ENCODE data around the gene CYP39A1.

The CYP39A1 gene

GRCh38 chr6:46583721-46584120, 68.9 kb downstream of the CYP39A1 start:
- no peak for DNase-seq

DNA sequence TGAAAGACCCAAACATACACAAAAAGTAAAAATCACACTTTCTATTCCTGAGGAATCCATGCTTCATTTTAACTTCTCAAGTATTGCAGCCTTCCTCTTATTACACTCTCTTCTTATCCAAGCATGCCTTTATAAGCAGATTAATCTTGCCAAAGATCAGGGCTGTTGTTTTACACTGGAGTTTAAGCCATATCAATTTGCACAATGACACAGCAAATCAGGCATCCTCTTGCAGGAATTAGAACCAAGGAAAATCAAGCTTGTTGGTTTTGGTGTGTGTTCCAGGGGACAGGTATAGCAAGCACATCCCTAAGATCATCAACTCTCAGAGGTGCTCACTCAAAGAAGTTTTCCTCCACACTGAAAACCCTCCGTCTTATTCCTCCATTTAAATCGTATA, 69.5 kb downstream of the CYP39A1 start:
- DNase-seq = no peak

DNA sequence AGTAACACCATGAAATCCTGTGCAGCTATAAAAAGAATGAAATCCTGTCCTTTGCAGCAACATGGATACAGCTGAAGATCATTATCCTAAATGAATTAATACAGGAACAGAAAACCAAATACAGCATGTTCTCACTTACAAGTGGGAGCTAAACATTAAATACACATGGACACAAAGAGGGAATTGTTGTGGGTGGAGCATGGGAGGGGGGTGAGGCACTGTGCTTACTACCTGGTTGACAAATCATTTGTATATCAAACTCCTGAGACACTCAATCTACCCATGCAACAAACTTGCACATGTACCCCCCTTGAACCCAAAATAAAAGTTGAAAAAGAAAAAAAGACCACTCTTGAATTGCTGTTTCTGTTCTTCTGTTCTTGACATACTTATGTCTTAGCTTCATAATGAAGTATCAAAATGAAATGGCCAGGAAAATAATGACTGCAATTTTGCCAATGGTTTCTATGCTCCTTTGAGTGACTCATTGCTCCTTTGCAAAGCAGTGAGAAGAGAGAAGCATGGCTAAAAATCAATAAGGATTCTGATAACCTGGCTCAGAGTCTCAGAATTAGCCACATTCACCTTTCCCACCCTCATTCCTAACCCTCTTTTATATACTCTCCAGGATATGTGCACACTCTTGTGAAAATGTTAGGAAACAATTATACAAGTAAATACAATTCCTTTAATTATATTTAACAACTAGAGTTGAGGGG, 71.0 kb downstream of the CYP39A1 start:
- no peak for DNase-seq

GRCh38 chr6:46575530-46575929, 77.1 kb downstream of the CYP39A1 start:
- DNase-seq = no peak

GRCh38 chr6:46573140-46573539, 79.5 kb downstream of the CYP39A1 start:
- no peak for DNase-seq

DNA sequence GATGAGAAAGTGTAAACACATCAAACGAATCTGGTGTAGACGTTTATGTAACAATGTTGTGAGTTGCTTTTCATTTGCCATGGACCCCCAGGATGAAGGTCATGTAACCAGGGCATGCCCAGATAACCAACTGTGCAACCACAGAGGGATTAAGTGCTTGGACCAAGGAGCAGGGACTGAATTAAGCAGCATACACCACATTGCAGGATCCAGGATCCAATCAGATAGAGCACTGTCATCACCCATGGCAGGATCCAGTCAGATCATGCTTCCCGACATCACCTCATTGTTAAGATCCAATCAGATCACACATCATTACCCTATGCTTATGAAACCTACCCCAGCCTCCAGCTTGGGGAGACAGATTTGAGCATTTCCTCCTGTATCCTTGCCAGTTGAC, 87.1 kb downstream of the CYP39A1 start:
- no peak for DNase-seq

- no peak for DNase-seq
Observed at GRCh38 chr6:46563924-46564323, 88.7 kb downstream of the CYP39A1 start.

DNA sequence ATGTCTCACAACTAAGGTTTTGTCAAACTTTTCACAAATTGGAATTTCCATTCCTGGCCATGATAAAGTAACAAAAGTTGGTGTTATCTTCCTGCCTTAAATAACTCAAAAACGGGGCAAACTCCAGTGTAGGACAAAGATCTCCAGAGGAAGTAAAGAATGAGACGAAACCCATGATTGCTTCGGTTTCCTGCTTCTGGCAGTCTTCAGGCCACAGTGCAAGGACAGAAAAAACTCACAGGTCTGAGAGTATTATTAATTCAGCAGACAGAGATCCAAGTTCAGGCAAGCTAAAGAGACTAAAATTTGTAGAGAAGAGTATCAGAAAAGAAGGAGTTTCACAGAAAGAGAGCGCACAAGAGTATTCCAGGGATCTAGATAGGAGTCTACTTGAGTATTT, 96.6 kb downstream of the CYP39A1 start:
- no peak for DNase-seq

DNA sequence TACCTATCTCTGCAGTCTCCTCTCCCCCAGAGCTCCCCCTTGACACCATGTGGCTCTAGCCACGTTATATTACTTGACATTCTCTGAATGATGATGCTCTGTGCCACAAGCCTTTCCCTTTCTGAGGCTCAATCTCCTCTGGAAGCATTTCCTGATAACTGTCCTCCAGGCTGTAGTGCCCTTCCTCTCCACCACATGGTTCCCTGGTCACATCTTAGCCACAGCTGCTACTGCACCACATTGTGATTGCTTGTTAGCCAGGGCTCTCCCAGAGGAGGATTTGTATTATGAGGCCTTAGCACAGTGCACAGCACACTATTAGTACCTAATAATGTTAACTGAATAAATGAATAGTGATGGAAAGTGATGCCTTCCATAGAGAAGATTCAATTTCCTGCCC, 97.5 kb downstream of the CYP39A1 start:
- DNase-seq = no peak

GRCh38 chr6:46549155-46549554, 103.5 kb downstream of the CYP39A1 start:
- DNase-seq = no peak

- DNase-seq = no peak
Observed at GRCh38 chr6:46541556-46541955, 111.1 kb downstream of the CYP39A1 start.

DNA sequence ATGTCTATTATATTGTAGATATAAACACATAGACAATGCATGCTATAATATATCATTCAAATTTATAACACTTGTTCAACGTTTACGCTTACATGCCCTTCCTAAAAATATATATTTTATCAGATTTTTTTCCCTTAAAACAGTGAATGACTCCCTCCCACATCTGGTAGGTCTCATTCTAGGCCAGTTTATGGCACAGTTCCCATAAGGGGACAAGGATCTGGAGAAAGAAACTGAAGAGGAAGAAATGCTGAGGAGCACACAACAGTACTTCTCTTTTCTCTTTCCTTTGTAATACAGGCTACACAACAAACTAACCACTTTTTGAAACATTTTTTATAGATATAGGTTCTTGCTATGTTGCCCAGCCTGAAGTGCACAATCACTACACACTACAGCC, 112.8 kb downstream of the CYP39A1 start:
- DNase-seq = no peak

DNA sequence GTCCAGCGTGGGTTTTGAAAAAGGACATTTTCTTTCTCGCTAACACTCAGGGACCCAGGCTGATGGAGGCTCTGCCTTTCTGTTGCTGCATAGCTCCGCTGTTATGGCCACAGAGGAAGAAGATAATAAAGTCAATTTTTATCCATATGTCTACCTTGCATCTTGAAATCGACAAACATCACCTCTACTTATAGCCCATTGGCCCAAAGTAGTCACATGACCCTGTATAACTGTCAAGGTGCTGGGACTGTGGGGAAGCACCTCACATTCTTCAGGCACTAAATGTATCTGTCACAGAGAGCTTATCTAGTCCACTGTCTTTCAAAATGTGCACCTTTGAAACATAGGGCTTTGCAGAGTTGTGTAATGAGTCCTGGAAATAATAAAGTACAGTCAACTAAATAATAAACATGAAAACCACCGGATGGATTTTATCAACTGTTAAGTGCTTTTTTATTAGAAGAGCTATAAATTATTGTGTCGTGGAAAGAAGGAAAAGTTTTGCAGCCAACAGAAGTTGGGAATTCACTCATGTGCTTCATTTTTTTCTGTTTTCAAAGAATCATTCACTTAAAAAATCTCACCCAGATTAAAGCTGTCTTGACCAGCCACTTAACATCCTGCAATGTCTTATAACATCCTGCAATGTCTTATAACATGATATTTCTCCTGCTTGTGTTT, 113.7 kb downstream of the CYP39A1 start:
- DNase-seq = no peak

GRCh38 chr6:46530896-46531295, 121.7 kb downstream of the CYP39A1 start:
- no peak for DNase-seq

DNA sequence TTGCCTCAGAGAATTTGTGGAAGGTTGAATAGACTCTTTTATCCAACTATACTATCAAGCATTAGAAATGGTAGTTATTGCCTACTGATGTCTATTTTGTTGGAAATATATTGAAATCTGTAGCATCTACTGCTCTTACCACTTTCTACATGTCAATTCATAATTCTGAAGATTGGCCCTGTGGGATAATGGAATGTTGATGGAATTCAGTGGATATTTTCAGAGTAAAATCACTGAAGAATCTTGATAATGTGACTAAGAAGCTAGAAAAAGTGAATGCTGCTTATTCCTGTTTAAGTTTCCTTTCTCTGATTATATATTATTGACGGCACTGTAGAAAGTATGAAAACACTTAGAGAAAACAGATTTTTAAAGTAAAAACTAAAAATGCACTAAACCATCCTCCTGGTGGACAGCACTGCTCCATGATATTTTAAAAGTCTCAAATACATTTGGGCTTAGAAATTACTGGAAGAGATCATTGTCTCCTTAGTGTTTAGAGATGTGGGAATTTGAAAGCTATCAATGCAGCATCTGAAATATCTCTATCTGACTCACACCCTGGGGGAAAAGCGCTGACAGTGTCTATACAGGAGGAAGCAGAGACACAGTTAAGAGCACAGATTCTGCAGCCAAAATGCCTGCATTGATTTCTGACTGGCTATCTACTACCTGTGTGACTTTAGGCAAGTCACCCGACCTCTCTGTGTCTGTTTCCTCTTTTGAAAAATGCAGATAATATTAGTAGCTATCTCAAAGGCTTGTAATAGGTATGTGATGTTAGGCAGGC, 123.5 kb downstream of the CYP39A1 start:
- no peak for DNase-seq

DNA sequence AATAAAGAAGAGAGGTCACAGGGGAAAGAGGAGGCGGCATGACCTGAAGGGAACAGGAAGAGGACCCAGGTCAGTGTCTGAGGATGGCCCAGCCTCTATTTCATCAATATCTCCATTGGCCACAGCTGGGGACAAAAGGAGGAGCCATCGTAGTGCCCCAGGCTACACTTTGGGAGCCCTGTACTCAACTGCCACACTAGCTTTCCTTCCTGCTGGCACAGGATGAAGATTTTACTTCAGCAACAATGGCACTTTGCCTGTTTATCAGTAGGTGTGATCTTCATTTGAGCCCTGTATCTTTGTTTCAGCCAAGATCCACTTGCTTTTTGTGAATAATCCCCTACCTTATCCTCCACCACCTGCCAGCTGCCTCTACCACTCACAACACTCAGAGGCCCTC, 126.0 kb downstream of the CYP39A1 start:
- no peak for DNase-seq

GRCh38 chr6:46525583-46525982, 127.0 kb downstream of the CYP39A1 start:
- DNase-seq = no peak

DNA sequence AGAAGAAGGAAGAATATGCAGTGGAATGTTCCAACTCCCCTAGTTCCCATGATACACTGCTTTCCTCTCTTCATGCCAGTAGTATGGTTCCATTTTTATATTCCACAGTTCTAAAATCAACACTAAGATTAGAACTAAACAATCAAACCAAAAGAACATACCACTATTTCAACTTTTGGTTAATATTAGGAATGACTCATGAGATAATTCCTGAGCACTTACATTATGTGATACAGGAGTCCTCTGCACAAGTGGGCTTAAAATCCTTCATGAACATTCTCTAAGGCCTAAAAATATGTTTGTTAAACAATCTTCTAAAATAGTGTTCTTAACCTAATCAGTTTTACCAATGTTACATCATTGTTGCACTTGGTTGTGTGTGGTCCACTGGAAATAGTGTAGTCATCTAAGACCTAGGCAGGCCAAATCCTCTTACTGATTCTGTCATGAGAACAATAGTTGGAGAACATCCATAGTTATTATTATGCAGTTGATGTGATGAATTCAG, 131.1 kb downstream of the CYP39A1 start:
- no peak for DNase-seq

GRCh38 chr6:46517202-46517601, 135.4 kb downstream of the CYP39A1 start:
- no peak for DNase-seq

- DNase-seq = no peak
Observed at GRCh38 chr6:46513533-46513932, 139.1 kb downstream of the CYP39A1 start.

- no peak for DNase-seq
Observed at GRCh38 chr6:46511320-46511719, 141.3 kb downstream of the CYP39A1 start.

DNA sequence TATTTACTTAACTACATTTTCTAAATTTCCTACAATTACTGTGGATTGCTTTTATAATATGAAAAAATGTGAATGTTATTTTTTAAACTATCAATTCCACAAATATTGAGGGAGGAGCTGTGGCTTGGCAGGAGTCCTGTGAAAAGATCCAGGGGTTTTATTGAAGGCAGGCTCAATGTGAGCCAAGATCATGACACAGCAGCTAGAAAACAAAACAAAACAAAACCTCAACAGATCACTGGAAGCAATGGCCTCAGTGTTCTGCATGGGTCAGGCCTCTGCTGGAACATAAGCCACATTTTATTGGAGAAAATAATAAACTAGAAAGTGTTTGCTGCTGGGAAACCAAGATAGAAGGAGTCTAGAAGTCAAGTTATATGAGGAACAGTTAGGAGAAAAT, 142.0 kb downstream of the CYP39A1 start:
- DNase-seq = no peak

DNA sequence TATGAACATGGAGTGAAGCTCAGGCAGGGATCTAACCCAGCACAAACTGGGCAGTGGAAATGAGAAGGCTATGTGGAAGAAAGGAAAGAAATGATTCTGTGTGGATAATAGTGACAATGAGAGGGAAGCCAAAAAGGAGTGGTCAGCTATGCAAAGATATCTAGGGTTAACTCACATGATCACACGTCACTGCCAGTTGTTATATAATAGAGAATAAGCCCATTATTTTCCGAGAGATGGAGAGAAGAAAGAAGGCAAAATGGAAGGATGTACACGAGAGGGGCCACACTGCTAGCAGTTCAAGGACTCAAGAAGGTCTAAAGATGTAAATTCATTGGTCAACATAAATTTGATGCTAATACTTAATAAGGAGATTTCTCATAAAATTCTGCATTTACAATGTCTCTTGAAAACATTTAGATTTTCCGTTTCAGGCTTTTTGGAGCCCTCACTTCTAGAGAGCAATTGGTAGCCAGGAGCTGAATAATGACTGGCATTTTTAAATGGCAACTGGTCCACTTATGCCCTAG, 142.6 kb downstream of the CYP39A1 start:
- no peak for DNase-seq

DNA sequence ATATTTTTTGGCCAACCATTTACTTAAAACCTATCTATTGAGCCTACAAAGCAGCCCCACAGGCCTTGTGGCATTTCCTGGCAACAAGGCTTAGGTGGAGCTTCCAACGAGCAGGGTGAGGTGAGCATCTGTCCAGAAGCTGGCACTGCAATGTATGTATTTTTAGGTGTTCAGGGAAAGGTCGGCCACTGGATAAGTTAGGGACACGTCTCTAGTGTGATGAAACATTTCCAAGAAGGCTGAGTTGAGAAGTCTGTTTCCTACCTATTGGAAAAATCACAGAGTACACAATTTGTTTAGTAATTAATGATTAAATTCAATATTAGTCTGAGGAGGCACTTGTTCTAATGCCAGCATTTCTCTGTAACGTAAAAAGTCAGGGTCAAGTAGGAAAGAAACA, 143.6 kb downstream of the CYP39A1 start:
- no peak for DNase-seq
